CD14-positive monocyte (primary cell): Measurements from ENCODE around the gene PKMYT1. TPM values are rescaled to one million over a fixed set of nuclear protein-coding genes. Genes with fewer than 3 reads are reported as not detected.

Experiments
- DNase-seq, 3 donors: peaks; one replicate each; pipeline ENCODE4 v3.0.0-alpha.2; 2011 to 2022
- H2AFZ ChIP-seq: 2 replicates; pipeline ENCODE4 v1.6.0; 2012; ENCODE audit warnings: mild to moderate bottlenecking, low read depth, low read length, inconsistent platforms; ENCODE audit not compliant: insufficient read depth, poor library complexity, severe bottlenecking
- H3K27ac ChIP-seq, 2 donors: 1 replicate in 1 of 2; 2 replicates in 1 of 2; pipeline ENCODE4 v1.5.1; 2012 to 2013; ENCODE audit warnings: low read length in 2 of 2, control low read depth in 1 of 2, inconsistent platforms in 1 of 2, low read depth in 1 of 2, mild to moderate bottlenecking in 1 of 2
- H3K27me3 ChIP-seq, 2 donors: one replicate each; pipeline versions ENCODE4 v1.6.0 to v1.6.1; 2011 to 2013; ENCODE audit warnings: low read length in 2 of 2; ENCODE audit not compliant: control insufficient read depth in 2 of 2, insufficient read depth in 2 of 2
- H3K36me3 ChIP-seq, 2 donors: replicated peaks in 1 of 2; 1 replicate in 1 of 2; 2 replicates in 1 of 2; pipeline versions ENCODE4 v1.5.1 to v1.6.1; 2012 to 2013; ENCODE audit warnings: low read length in 2 of 2, control low read depth in 1 of 2, inconsistent platforms in 1 of 2, mild to moderate bottlenecking in 1 of 2; ENCODE audit not compliant: insufficient read depth in 2 of 2, control insufficient read depth in 1 of 2
- H3K4me1 ChIP-seq, 2 donors: 1 replicate in 1 of 2; 2 replicates in 1 of 2; pipeline versions ENCODE4 v1.5.1 to v1.6.1; 2012 to 2013; ENCODE audit warnings: low read length in 2 of 2, control low read depth in 1 of 2, inconsistent platforms in 1 of 2, mild to moderate bottlenecking in 1 of 2, moderate library complexity in 1 of 2; ENCODE audit not compliant: insufficient read depth in 2 of 2, control insufficient read depth in 1 of 2
- H3K4me2 ChIP-seq: replicated peaks from 2 replicates; pipeline ENCODE3; 2012; ENCODE audit warnings: low read length, moderate library complexity, mild to moderate bottlenecking; ENCODE audit not compliant: poor library complexity, severe bottlenecking; ENCODE audit errors: extremely low read depth
- H3K4me3 ChIP-seq, 3 experiments: fragments of 200-600 bp in 1 of 3; sonication (generic) in 1 of 3; replicated peaks in 1 of 3; 1 replicate in 2 of 3; 2 replicates in 1 of 3; pipeline ENCODE4 v1.5.1; 2011 to 2013; ENCODE audit warnings: low read length in 3 of 3, mild to moderate bottlenecking in 3 of 3, control low read depth in 2 of 3, low read depth in 2 of 3, inconsistent platforms in 1 of 3, moderate library complexity in 1 of 3
- H3K79me2 ChIP-seq: 2 replicates; pipeline ENCODE4 v1.6.0; 2012; ENCODE audit warnings: mild to moderate bottlenecking, control low read depth, inconsistent platforms, low read length, moderate library complexity; ENCODE audit not compliant: insufficient read depth
- H3K9ac ChIP-seq: 2 replicates; pipeline ENCODE4 v1.6.0; 2017; ENCODE audit warnings: low read length, mild to moderate bottlenecking; ENCODE audit not compliant: insufficient read depth, poor library complexity, severe bottlenecking
- H3K9me3 ChIP-seq, 2 donors: replicated peaks in 1 of 2; 1 replicate in 1 of 2; 2 replicates in 1 of 2; pipeline versions ENCODE4 v1.5.1 to v1.6.1; 2012 to 2013; ENCODE audit warnings: low read length in 2 of 2, control low read depth in 1 of 2; ENCODE audit not compliant: control insufficient read depth in 1 of 2, insufficient read depth in 1 of 2
- H4K20me1 ChIP-seq: 2 replicates; pipeline ENCODE4 v1.6.0; 2012; ENCODE audit warnings: mild to moderate bottlenecking, low read length, control low read depth, moderate library complexity; ENCODE audit not compliant: insufficient read depth
- H3K27ac Mint-ChIP-seq, 7 donors: one replicate each; pipeline ENCODE4 v1.8.0; 2020; ENCODE audit warnings: mild to moderate bottlenecking in 7 of 7, mixed read lengths in 7 of 7, moderate library complexity in 6 of 7, inconsistent platforms in 2 of 7
- H3K27me3 Mint-ChIP-seq, 3 donors: one replicate each; pipeline ENCODE4 v1.8.0; 2021 to 2022; ENCODE audit warnings: low read depth in 3 of 3, mild to moderate bottlenecking in 3 of 3, mixed read lengths in 3 of 3, moderate library complexity in 3 of 3, inconsistent platforms in 1 of 3
- H3K36me3 Mint-ChIP-seq, 2 donors: one replicate each; pipeline ENCODE4 v1.8.0; 2020; ENCODE audit warnings: mixed read lengths in 2 of 2, inconsistent platforms in 1 of 2, mild to moderate bottlenecking in 1 of 2
- H3K4me1 Mint-ChIP-seq: one replicate; pipeline ENCODE4 v1.8.0; 2020; ENCODE audit warnings: mild to moderate bottlenecking, mixed read lengths
- H3K4me3 Mint-ChIP-seq, 2 donors: one replicate each; pipeline ENCODE4 v1.8.0; 2020; ENCODE audit warnings: mild to moderate bottlenecking in 2 of 2, mixed read lengths in 2 of 2, moderate library complexity in 1 of 2
- H3K9me3 Mint-ChIP-seq, 7 donors: one replicate each; pipeline ENCODE4 v1.8.0; 2020 to 2022; ENCODE audit warnings: mixed read lengths in 7 of 7, mild to moderate bottlenecking in 6 of 7, moderate library complexity in 6 of 7, inconsistent platforms in 2 of 7
- WGBS: methylation state at CpG from one replicate; pipeline ENCODE4 v1.1.5; 2013; ENCODE audit warnings: missing lambda C conversion rate; ENCODE audit not compliant: insufficient coverage; 5-methylcytosine and 5-hydroxymethylcytosine counted together
- intact Hi-C, 2 donors: fragments of 100-400 bp; cut with micrococcal nuclease; formaldehyde crosslinking; loops; one replicate each; pipeline versions ENCODE4 v1.15.0 to v1.15.1; 2023
- polyA plus RNA-seq, 3 donors: library from polyadenylated mRNA; depleted of rRNA in 1 of 3; unstranded in 2 of 3; stranded (reverse) in 1 of 3; fragments of 300-500 nt in 2 of 3; fragments of >200 nt in 1 of 3; fragmentation: Illumina TruSeq in 2 of 3; gene quantifications; 1 replicate in 2 of 3; 2 replicates in 1 of 3; pipeline ENCODE4 v1.2.3, GENCODE V29; 2012 to 2021
- TF ChIP-seq, protein P1 (sequence below): fragments of 200-600 bp; IDR thresholded peaks from one replicate; pipeline ENCODE4 v1.8.0; 2022; ENCODE audit warnings: antibody characterized with exemption, mild to moderate bottlenecking

PKMYT1 gene
- polyA plus RNA-seq, 3 donors, result 0.39 to 3.2 (median 3.0) TPM

- H3K27ac Mint-ChIP-seq, result no peak overlapping the region
- H2AFZ ChIP-seq, result no peak overlapping the region
- intact Hi-C loops, result no loop called here
Measured at GRCh38 chr16:3012246-3012645, 32.0 kb upstream of the PKMYT1 start.

DNA sequence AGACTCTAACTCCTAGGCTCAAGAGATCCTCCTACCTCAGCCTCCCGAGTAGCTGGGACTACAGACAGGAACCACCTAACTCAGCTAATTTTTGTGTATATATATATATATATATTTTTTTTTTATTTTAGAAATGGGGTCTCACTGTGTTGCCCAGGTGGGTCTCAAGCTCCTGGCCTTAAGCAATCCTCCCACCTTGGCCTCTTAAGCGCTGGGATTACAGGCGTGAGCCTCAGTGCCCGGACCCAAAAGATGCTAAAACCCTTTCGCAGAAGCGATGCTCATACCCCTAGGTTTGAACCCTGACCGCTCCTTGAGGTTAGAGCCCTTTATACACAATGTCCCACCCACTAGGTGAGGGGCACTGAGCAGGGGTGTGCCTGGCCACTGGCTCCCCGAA is 30.3 kb upstream of the PKMYT1 start:
- Histone ChIP-seq H3K79me2 (no peaks in the 10 kb centered on the region), H3K27me3 (peaks cover 0 to 31% of the 10 kb centered on the region in 2 donors), H4K20me1 (no peaks in the 10 kb centered on the region), H3K36me3 (no peaks in the 10 kb centered on the region), H3K4me1 (peaks cover 41 to 47% of the 10 kb centered on the region in 2 donors), H3K27ac (no peak overlapping the region), H3K4me2 (no peak overlapping the region), H3K4me3 (no peak overlapping the region), H2AFZ (no peak overlapping the region), H3K9ac (no peak overlapping the region), H3K9me3 (no peaks in the 10 kb centered on the region)
- Mint-ChIP-seq H3K4me3 (no peak overlapping the region), H3K4me1 (peaks cover 46% of the 10 kb centered on the region), H3K36me3 (peaks cover 5 to 6% of the 10 kb centered on the region in 2 donors), H3K9me3 (peaks cover 0 to 2% (median 0%) of the 10 kb centered on the region in 7 donors), H3K27me3 (peaks cover 28 to 41% (median 31%) of the 10 kb centered on the region in 3 donors), H3K27ac (no peak overlapping the region)
- DNase-seq, result no peak
- WGBS, result 97% methylated on average over 6 of the region's 8 CpGs
- TF ChIP-seq, protein P1, sequence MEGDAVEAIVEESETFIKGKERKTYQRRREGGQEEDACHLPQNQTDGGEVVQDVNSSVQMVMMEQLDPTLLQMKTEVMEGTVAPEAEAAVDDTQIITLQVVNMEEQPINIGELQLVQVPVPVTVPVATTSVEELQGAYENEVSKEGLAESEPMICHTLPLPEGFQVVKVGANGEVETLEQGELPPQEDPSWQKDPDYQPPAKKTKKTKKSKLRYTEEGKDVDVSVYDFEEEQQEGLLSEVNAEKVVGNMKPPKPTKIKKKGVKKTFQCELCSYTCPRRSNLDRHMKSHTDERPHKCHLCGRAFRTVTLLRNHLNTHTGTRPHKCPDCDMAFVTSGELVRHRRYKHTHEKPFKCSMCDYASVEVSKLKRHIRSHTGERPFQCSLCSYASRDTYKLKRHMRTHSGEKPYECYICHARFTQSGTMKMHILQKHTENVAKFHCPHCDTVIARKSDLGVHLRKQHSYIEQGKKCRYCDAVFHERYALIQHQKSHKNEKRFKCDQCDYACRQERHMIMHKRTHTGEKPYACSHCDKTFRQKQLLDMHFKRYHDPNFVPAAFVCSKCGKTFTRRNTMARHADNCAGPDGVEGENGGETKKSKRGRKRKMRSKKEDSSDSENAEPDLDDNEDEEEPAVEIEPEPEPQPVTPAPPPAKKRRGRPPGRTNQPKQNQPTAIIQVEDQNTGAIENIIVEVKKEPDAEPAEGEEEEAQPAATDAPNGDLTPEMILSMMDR, result no peak
- intact Hi-C loops, result no loop called here

More at GRCh38 chr16:3012246-3012645, 32.0 kb upstream of the PKMYT1 start:
- Histone ChIP-seq H3K9me3 (no peaks in the 10 kb centered on the region), H3K27ac (no peak overlapping the region), H4K20me1 (no peaks in the 10 kb centered on the region), H3K9ac (no peak overlapping the region), H3K4me1 (peaks cover 23 to 30% of the 10 kb centered on the region in 2 donors), H3K4me3 (no peak overlapping the region), H3K27me3 (peaks cover 0 to 35% of the 10 kb centered on the region in 2 donors), H3K4me2 (no peak overlapping the region), H3K36me3 (no peaks in the 10 kb centered on the region), H3K79me2 (no peaks in the 10 kb centered on the region)
- peak overlapping the region in 1 of 2 donors; percentile 67 for H3K4me3 Mint-ChIP-seq
- H3K4me1 Mint-ChIP-seq, result peaks cover 30% of the 10 kb centered on the region
- TF ChIP-seq, protein P1, result no peak
- peaks cover 32 to 47% (median 36%) of the 10 kb centered on the region in 3 donors for H3K27me3 Mint-ChIP-seq
- no peaks in the 10 kb centered on the region for H3K36me3 Mint-ChIP-seq
- DNase-seq, result no peak
- 47% methylated on average over 17 of the region's 19 CpGs for WGBS
- peaks cover 0 to 2% (median 0%) of the 10 kb centered on the region in 7 donors for H3K9me3 Mint-ChIP-seq
